ENCODE data around the gene ACADSB. TPM values are rescaled to one million over a fixed set of nuclear protein-coding genes. Genes with fewer than 3 reads are reported as not detected.

The ACADSB gene
- total RNA-seq, 2 donors from 2014 or later: 17.6 to 69.3 TPM

DNA sequence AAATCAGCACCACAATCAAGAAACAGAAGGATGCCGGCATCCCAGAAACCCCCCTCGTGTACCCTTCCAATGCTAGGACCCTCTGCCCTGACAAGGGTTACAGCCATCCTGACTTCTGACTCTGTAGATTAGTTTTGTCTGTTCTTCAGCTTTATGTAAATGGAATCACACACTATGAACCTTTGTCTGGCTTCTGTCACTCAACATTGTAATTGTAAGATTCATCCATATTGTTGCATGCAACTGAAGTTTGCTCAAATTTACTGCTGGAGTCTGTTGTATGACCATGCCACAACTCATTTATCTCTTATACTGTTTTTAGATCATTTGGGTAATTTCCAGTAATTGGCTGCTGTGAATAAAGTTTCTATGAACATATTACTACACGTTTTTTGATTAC lies 8.7 kb upstream of the ACADSB start:
- no peak for DNase-seq
- intact Hi-C loops (cut with DNase I): no loop called here
- peaks cover 7% of the 10 kb centered on the region for H3K4me1 ChIP-seq
- H3K9ac ChIP-seq (ENCODE audit: low read depth in 2 of 2, low read length in 2 of 2): no peak overlapping the region
- no peaks in the 10 kb centered on the region for H3K27me3 ChIP-seq
- H3K36me3 ChIP-seq: no peaks in the 10 kb centered on the region
- TF ChIP-seq, protein P1, sequence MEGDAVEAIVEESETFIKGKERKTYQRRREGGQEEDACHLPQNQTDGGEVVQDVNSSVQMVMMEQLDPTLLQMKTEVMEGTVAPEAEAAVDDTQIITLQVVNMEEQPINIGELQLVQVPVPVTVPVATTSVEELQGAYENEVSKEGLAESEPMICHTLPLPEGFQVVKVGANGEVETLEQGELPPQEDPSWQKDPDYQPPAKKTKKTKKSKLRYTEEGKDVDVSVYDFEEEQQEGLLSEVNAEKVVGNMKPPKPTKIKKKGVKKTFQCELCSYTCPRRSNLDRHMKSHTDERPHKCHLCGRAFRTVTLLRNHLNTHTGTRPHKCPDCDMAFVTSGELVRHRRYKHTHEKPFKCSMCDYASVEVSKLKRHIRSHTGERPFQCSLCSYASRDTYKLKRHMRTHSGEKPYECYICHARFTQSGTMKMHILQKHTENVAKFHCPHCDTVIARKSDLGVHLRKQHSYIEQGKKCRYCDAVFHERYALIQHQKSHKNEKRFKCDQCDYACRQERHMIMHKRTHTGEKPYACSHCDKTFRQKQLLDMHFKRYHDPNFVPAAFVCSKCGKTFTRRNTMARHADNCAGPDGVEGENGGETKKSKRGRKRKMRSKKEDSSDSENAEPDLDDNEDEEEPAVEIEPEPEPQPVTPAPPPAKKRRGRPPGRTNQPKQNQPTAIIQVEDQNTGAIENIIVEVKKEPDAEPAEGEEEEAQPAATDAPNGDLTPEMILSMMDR (IDR thresholded peaks at IDR 0.05): no peak
- H3K4me3 ChIP-seq: no peak overlapping the region
- H3K9me3 ChIP-seq: no peaks in the 10 kb centered on the region
- no peak overlapping the region for H3K27ac ChIP-seq

DNA sequence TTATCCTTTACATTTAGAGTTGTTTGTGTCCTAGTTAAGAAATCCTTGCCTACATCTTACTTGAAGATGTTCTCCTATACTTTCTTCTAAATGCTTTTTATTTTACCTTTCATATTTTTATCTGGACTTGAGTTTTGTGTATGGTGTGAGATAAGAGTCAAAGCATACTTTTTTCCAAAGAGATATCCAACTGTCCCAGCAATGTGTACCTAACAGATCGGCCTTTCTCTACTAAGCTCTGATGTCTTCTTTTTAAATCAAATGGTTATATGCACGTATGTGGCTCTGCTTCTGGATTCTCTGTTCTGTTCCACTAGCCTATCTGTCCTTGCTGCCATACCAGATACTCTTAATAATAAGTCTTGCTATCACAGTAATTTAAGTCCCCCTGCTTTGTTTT lies 7.4 kb upstream of the ACADSB start:
- no peak for DNase-seq
- H3K27me3 ChIP-seq: no peaks in the 10 kb centered on the region
- H3K4me3 ChIP-seq: no peak overlapping the region
- intact Hi-C loops (cut with DNase I): no loop called here
- no peaks in the 10 kb centered on the region for H3K36me3 ChIP-seq
- TF ChIP-seq, protein P1 (IDR thresholded peaks at IDR 0.05): no peak
- peaks cover 7% of the 10 kb centered on the region for H3K4me1 ChIP-seq
- no peaks in the 10 kb centered on the region for H3K9me3 ChIP-seq
- H3K9ac ChIP-seq (ENCODE audit: low read depth in 2 of 2, low read length in 2 of 2): no peak overlapping the region
- H3K27ac ChIP-seq: no peak overlapping the region

DNA sequence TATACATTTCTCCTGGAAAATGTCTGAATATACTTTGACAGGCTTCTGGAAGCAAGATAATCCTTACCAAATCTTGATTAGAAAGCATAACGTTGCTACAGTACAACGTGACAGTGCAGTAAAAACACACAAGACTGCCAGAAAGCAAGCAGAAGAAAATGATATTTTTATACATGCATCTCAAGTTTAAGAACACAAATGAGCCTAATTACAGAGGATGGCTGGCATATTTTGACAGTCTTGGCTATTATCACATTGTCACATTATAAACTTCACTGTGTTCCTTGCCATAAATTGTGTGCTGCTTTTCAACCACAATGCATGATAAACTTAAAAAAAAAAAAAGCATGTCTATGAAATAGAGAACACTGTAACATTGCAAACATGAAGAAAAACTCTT lies 4.5 kb upstream of the ACADSB start:
- intact Hi-C loops (cut with DNase I): no loop called here

DNA sequence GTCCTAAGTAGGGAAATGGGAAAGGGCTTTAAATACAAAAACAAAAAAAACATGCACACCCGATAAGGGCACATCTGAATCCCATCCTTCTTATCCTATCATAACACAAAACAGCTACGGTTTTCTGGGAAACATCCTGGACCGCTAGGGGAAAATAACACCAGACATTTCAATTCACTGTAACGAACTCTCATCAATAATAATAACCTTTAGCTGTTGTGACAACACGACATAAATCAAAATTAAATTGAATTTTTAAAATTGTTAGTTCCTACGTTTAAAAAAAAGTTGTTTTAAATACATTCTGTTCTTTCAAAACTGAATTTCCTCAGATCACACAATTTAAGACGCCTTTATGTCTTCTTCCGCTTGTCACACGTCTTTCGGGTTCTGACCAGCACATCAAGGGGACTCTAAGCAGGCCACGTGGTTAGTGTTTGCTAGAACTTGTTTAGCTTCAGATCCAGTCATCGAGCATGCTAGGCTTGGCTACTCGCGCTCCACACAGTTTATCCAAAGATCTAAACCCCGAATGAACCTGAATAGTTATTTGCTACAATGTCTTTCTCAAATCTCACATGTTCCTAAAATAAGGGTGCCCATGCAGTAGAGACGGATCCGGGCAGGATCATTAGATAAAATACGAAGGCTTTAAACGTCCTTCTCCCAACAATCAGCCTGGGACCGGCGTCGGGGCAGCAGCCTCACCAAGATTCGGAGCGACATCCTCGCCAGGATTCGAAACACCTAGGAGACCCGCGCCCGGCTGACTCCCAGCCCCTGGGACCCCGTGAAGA lies 1.1 kb upstream of the ACADSB start:
- Histone ChIP-seq H3K9me3 (no peaks in the 10 kb centered on the region), H3K4me1 (no peaks in the 10 kb centered on the region), H3K36me3 (no peaks in the 10 kb centered on the region), H3K27me3 (no peaks in the 10 kb centered on the region), H3K27ac (peak overlapping the region; percentile 86), H3K4me3 (peak overlapping the region; percentile 99), H3K9ac (ENCODE audit: low read depth in 2 of 2, low read length in 2 of 2) (peak overlapping the region; percentile 86 to 96)
- intact Hi-C loops (cut with DNase I): no loop called here
- DNase-seq: peak; percentile 63
- TF ChIP-seq, protein P1 (IDR thresholded peaks at IDR 0.05): no peak

More for the DNA sequence above, 4.5 kb upstream of the ACADSB start:
- Histone ChIP-seq H3K27ac (no peak overlapping the region), H3K36me3 (no peaks in the 10 kb centered on the region), H3K4me1 (peaks cover 7% of the 10 kb centered on the region), H3K27me3 (no peaks in the 10 kb centered on the region), H3K9me3 (no peaks in the 10 kb centered on the region), H3K4me3 (no peak overlapping the region), H3K9ac (ENCODE audit: low read depth in 2 of 2, low read length in 2 of 2) (no peak overlapping the region)
- DNase-seq: no peak
- TF ChIP-seq, protein P1 (IDR thresholded peaks at IDR 0.05): no peak

DNA sequence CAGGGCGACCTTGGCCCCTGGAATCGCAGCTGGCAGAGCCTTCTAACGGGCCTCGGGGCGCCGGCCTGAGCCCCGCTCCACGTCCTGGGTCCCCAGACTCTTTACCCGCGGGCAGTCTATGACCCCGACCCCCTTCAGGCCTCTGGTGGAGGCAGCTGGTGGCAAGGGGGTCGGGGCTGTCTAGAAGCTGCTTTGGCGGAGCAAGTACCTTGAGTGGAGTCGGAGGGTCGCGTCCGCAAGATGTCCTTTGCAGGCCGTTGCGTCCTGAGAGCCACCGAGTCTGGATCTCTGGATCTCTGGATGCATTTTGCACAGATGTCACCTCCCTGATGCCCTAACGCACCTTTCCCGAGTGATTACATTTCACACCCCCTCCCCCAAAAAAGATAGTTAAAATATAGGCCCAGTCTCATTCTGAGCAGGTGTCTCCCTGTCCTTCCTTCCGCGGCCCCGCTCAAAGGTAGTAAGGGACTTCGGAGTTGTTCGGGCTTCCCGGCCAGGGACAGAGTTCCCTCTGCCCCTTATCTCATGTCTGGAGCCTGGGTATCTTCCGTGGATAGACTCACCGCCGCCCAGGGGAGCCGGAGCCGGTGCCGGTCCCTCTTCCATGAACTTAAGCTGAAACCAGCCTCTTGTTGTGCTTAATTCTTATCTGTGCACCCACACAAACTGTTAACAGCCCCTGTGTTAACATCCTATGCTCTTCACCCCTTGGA lies 457 bp downstream of the ACADSB start:
- H3K36me3 ChIP-seq: no peaks in the 10 kb centered on the region
- H3K27ac ChIP-seq: peak overlapping the region; percentile 52
- intact Hi-C loops (cut with DNase I): no loop called here
- TF ChIP-seq, protein P1 (IDR thresholded peaks at IDR 0.05): no peak
- H3K9me3 ChIP-seq: no peaks in the 10 kb centered on the region
- no peaks in the 10 kb centered on the region for H3K27me3 ChIP-seq
- peak overlapping the region; percentile 84 to 93 for H3K9ac ChIP-seq (ENCODE audit: low read depth in 2 of 2, low read length in 2 of 2)
- no peaks in the 10 kb centered on the region for H3K4me1 ChIP-seq
- DNase-seq: peak; percentile 37
- peak overlapping the region; percentile 99 for H3K4me3 ChIP-seq

All from colonic mucosa (tissue), 4 donors.